Kidney glomerular epithelial cell (primary cell): ENCODE data around the gene C18orf54.
"Not testable (repeated sequence)": the region's sequence is repeated elsewhere in the genome, so short reads cannot be mapped to it uniquely, and the experiment has no call there.

ENCODE experiments used
- DNase-seq: peaks from one replicate; lab custom pipeline; 2025; lab: John Stamatoyannopoulos, UW

C18orf54 gene

GRCh38 chr18:54357660-54358494, at the start of gene C18orf54, which contains the start of gene STARD6:
TSS of gene C18orf54 (plus strand) at chr18:54357906. CDS start at chr18:54360573, 2,667 bp downstream.
TSS of gene STARD6 (minus strand) at chr18:54357858. CDS start at chr18:54354573, 3,285 bp downstream.
- peak; percentile 91 for DNase-seq

- not testable (repeated sequence) for DNase-seq
These were observed 48.1 kb upstream of the C18orf54 start for GRCh38 chr18:54309564-54309963.

- DNase-seq, result no peak
These were observed 41.5 kb upstream of the C18orf54 start for GRCh38 chr18:54316071-54316820.

- DNase-seq, result no peak
These were observed 34.1 kb upstream of the C18orf54 start for GRCh38 chr18:54323561-54323960.

GRCh38 chr18:54323970-54324369, 33.7 kb upstream of the C18orf54 start:
- no peak for DNase-seq

- no peak for DNase-seq
These were observed 29.9 kb upstream of the C18orf54 start for GRCh38 chr18:54327818-54328217.

GRCh38 chr18:54329787-54330186, 27.9 kb upstream of the C18orf54 start:
- no peak for DNase-seq

GRCh38 chr18:54330768-54331548, 26.7 kb upstream of the C18orf54 start:
- DNase-seq, result no peak

GRCh38 chr18:54335638-54336173, 22.0 kb upstream of the C18orf54 start:
- DNase-seq, result no peak

GRCh38 chr18:54338230-54338629, 19.5 kb upstream of the C18orf54 start:
- DNase-seq, result no peak

- no peak for DNase-seq
These were observed 6.5 kb upstream of the C18orf54 start for GRCh38 chr18:54351186-54351585.

GRCh38 chr18:54357082-54357659, 535 bp upstream of the C18orf54 start:
- DNase-seq, result peak; percentile 58

- DNase-seq, result peak; percentile 33
These were observed 862 bp downstream of the C18orf54 start for GRCh38 chr18:54358495-54359040.

GRCh38 chr18:54359233-54359632, 1.5 kb downstream of the C18orf54 start:
- no peak for DNase-seq

- no peak for DNase-seq
These were observed 2.7 kb downstream of the C18orf54 start for GRCh38 chr18:54360406-54360805.

- no peak for DNase-seq
These were observed 20.4 kb downstream of the C18orf54 start for GRCh38 chr18:54378057-54378456.

GRCh38 chr18:54381640-54382039, 23.9 kb downstream of the C18orf54 start:
- DNase-seq, result no peak

- DNase-seq, result no peak
These were observed 24.4 kb downstream of the C18orf54 start for GRCh38 chr18:54382076-54382475.

GRCh38 chr18:54382733-54383252, 25.1 kb downstream of the C18orf54 start:
- DNase-seq, result no peak

GRCh38 chr18:54386043-54386442, 28.3 kb downstream of the C18orf54 start:
- DNase-seq, result no peak
